ENCODE results near the gene EME2. TPM values are rescaled to one million over a fixed set of nuclear protein-coding genes. Genes with fewer than 3 reads are reported as not detected.

Gene EME2
- total RNA-seq, 1 experiment from 2014 or later = 36.3 TPM

DNA sequence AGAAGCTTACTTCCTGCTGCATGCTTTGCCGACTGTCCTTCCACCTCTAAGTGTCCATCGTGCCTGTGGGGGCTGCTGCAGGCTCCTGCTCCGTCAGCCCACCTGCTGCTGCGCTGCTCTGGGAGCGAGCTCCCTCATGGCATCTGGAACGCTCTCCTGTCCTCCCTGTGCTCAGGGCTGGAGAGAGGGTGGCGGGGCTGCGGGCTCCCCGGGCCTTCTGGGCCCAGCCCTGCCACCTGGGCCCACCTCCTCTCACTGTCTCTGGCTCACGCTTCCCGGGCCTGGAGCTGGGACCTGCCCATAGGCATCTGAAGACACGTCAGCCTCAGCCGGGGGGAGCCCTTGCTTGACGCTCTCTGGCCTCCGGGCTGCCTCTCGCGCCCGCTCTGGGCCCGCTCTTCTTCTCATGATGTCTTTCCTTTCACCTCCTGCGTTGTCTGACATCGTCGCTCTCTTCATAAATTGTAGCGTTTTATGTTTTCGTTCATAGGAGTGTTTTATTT is 28.2 kb upstream of the EME2 start:
- Histone ChIP-seq H3K36me3 (ENCODE audit: control insufficient read depth in 1 of 2, insufficient read depth in 2 of 2, low read length in 2 of 2) (peaks cover 9% of the 10 kb centered on the region in 2 experiments; a peak in 3 of 4 replicates), H3K27me3 (ENCODE audit: insufficient read depth, low read length) (no peaks in the 10 kb centered on the region), H3K9ac (ENCODE audit: low read length) (no peak overlapping the region), H2AFZ (ENCODE audit: low read depth, low read length, poor library complexity, severe bottlenecking) (no peak overlapping the region), H3K4me2 (ENCODE audit: low read length) (no peak overlapping the region), H3K9me2 (ENCODE audit: insufficient read depth) (no peaks in the 10 kb centered on the region), H3K4me3 (replicated peaks in 1 of 2; ENCODE audit: low read depth in 1 of 2, low read length in 2 of 2) (no peak overlapping the region), H4K20me1 (ENCODE audit: insufficient read depth) (no peaks in the 10 kb centered on the region), H3K79me2 (ENCODE audit: insufficient read depth, low read length) (no peaks in the 10 kb centered on the region), H3K4me1 (ENCODE audit: control insufficient read depth in 1 of 2, insufficient read depth in 2 of 2, low read length in 2 of 2) (no peaks in the 10 kb centered on the region), H3K9me3 (ENCODE audit: control insufficient read depth in 1 of 2, insufficient read depth in 1 of 2, low read depth in 1 of 2, low read length in 2 of 2) (no peaks in the 10 kb centered on the region), H3K27ac (ENCODE audit: low read depth, low read length) (no peak overlapping the region)
- intact Hi-C loops (cut with micrococcal nuclease) = no loop called here
- ChIA-PET POLR2A (no interaction called here), CTCF (no interaction called here), RAD21 (ENCODE audit: low non-redundant PET in 1 of 2, low total read pairs in 2 of 2, uncharacterized antibody in 2 of 2, unreplicated experiment in 2 of 2) (no interaction called here)
- BruUV-seq (replicated peaks) = no TSS peak
- ATAC-seq (no peak), DNase-seq (ENCODE audit: low read depth, low spot score) (no peak)
- TF ChIP-seq, protein P1, sequence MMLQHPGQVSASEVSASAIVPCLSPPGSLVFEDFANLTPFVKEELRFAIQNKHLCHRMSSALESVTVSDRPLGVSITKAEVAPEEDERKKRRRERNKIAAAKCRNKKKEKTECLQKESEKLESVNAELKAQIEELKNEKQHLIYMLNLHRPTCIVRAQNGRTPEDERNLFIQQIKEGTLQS (IDR thresholded peaks at IDR 0.05) = no peak
- TF ChIP-seq, protein P2, sequence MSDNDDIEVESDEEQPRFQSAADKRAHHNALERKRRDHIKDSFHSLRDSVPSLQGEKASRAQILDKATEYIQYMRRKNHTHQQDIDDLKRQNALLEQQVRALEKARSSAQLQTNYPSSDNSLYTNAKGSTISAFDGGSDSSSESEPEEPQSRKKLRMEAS (IDR thresholded peaks at IDR 0.05) = no peak
- no peak for TF ChIP-seq FOSL1 (IDR thresholded peaks at IDR 0.05; ENCODE audit: low read depth)

- ChIA-PET POLR2A (no interaction called here), CTCF (no interaction called here), RAD21 (ENCODE audit: low non-redundant PET in 1 of 2, low total read pairs in 2 of 2, uncharacterized antibody in 2 of 2, unreplicated experiment in 2 of 2) (no interaction called here)
- ATAC-seq (no peak; the same call in 1 of the 2 replicates), DNase-seq (ENCODE audit: low read depth, low spot score) (no peak)
- no peaks in the 10 kb centered on the region for H3K4me1 ChIP-seq (ENCODE audit: control insufficient read depth in 1 of 2, insufficient read depth in 2 of 2, low read length in 2 of 2)
- no peak overlapping the region for H3K27ac ChIP-seq (ENCODE audit: low read depth, low read length)
- no peak overlapping the region for H3K4me2 ChIP-seq (ENCODE audit: low read length)
- BruUV-seq (replicated peaks) = TSS peak; percentile 27
- H3K4me3 ChIP-seq (replicated peaks in 1 of 2; ENCODE audit: low read depth in 1 of 2, low read length in 2 of 2) = no peak overlapping the region
- H3K36me3 ChIP-seq (ENCODE audit: control insufficient read depth in 1 of 2, insufficient read depth in 2 of 2, low read length in 2 of 2) = peaks cover 10 to 12% of the 10 kb centered on the region in 2 experiments; a peak in 3 of 4 replicates
- no peak for TF ChIP-seq ELF1 (IDR thresholded peaks at IDR 0.05; ENCODE audit: borderline replicate concordance, low read depth)
- no peak for TF ChIP-seq SIN3A (IDR thresholded peaks at IDR 0.05; ENCODE audit: low read depth)
- TF ChIP-seq SP1 (IDR thresholded peaks at IDR 0.05; ENCODE audit: low read depth) = no peak
- TF ChIP-seq, protein P3, sequence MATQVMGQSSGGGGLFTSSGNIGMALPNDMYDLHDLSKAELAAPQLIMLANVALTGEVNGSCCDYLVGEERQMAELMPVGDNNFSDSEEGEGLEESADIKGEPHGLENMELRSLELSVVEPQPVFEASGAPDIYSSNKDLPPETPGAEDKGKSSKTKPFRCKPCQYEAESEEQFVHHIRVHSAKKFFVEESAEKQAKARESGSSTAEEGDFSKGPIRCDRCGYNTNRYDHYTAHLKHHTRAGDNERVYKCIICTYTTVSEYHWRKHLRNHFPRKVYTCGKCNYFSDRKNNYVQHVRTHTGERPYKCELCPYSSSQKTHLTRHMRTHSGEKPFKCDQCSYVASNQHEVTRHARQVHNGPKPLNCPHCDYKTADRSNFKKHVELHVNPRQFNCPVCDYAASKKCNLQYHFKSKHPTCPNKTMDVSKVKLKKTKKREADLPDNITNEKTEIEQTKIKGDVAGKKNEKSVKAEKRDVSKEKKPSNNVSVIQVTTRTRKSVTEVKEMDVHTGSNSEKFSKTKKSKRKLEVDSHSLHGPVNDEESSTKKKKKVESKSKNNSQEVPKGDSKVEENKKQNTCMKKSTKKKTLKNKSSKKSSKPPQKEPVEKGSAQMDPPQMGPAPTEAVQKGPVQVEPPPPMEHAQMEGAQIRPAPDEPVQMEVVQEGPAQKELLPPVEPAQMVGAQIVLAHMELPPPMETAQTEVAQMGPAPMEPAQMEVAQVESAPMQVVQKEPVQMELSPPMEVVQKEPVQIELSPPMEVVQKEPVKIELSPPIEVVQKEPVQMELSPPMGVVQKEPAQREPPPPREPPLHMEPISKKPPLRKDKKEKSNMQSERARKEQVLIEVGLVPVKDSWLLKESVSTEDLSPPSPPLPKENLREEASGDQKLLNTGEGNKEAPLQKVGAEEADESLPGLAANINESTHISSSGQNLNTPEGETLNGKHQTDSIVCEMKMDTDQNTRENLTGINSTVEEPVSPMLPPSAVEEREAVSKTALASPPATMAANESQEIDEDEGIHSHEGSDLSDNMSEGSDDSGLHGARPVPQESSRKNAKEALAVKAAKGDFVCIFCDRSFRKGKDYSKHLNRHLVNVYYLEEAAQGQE (IDR thresholded peaks at IDR 0.05; ENCODE audit: low read depth) = no peak
- TF ChIP-seq SRF (IDR thresholded peaks at IDR 0.05; ENCODE audit: low read depth) = no peak
- no peak for TF ChIP-seq FOSL1 (IDR thresholded peaks at IDR 0.05; ENCODE audit: low read depth)
- no peak for TF ChIP-seq RAD21 (IDR thresholded peaks at IDR 0.05; ENCODE audit: low read depth)
- no peak for TF ChIP-seq CEBPB (IDR thresholded peaks at IDR 0.05; ENCODE audit: low read depth)
- TF ChIP-seq CBX3 (IDR thresholded peaks at IDR 0.05; ENCODE audit: low read depth) = no peak
- no peak for TF ChIP-seq YY1 (IDR thresholded peaks at IDR 0.05; ENCODE audit: extremely low read depth, insufficient replicate concordance, low read depth, low read length)
- TF ChIP-seq, protein P2 (IDR thresholded peaks at IDR 0.05) = no peak
- H3K9ac ChIP-seq (ENCODE audit: low read length) = no peak overlapping the region
- intact Hi-C loops (cut with micrococcal nuclease) = no loop called here
- no peaks in the 10 kb centered on the region for H3K79me2 ChIP-seq (ENCODE audit: insufficient read depth, low read length)
- no peaks in the 10 kb centered on the region for H4K20me1 ChIP-seq (ENCODE audit: insufficient read depth)
- H3K27me3 ChIP-seq (ENCODE audit: insufficient read depth, low read length) = no peaks in the 10 kb centered on the region
- no peak overlapping the region for H2AFZ ChIP-seq (ENCODE audit: low read depth, low read length, poor library complexity, severe bottlenecking)
- H3K9me3 ChIP-seq (ENCODE audit: control insufficient read depth in 1 of 2, insufficient read depth in 1 of 2, low read depth in 1 of 2, low read length in 2 of 2) = no peaks in the 10 kb centered on the region
- no peaks in the 10 kb centered on the region for H3K9me2 ChIP-seq (ENCODE audit: insufficient read depth)
These were observed 27.3 kb upstream of the EME2 start for GRCh38 chr16:1745181-1745899.
